Measurements from ENCODE around the gene NEMP1.

Gene NEMP1

GRCh38 chr12:57111031-57111734 lies 32.6 kb upstream of the NEMP1 start, which contains the start of gene STAT6:
Gene STAT6, minus strand, starts transcription at chr12:57111362. Its CDS starts 3,084 bp downstream, at chr12:57108278.
- H3K4me3 ChIP-seq (ENCODE audit: low read length) = peak within 1 kb of the TSS; percentile 64
- TF ChIP-seq CTCF (conservative IDR thresholded peaks at IDR 0.05; ENCODE audit: low read depth, low read length) = no peak
- DNase-seq (ENCODE audit: low read depth) = no peak

GRCh38 chr12:57110104-57111030 lies 31.8 kb upstream of the NEMP1 start:
- no peak for DNase-seq (ENCODE audit: low read depth)
- peak overlapping the region; percentile 64 for H3K4me3 ChIP-seq (ENCODE audit: low read length)
- no peak for TF ChIP-seq CTCF (conservative IDR thresholded peaks at IDR 0.05; ENCODE audit: low read depth, low read length)

DNA sequence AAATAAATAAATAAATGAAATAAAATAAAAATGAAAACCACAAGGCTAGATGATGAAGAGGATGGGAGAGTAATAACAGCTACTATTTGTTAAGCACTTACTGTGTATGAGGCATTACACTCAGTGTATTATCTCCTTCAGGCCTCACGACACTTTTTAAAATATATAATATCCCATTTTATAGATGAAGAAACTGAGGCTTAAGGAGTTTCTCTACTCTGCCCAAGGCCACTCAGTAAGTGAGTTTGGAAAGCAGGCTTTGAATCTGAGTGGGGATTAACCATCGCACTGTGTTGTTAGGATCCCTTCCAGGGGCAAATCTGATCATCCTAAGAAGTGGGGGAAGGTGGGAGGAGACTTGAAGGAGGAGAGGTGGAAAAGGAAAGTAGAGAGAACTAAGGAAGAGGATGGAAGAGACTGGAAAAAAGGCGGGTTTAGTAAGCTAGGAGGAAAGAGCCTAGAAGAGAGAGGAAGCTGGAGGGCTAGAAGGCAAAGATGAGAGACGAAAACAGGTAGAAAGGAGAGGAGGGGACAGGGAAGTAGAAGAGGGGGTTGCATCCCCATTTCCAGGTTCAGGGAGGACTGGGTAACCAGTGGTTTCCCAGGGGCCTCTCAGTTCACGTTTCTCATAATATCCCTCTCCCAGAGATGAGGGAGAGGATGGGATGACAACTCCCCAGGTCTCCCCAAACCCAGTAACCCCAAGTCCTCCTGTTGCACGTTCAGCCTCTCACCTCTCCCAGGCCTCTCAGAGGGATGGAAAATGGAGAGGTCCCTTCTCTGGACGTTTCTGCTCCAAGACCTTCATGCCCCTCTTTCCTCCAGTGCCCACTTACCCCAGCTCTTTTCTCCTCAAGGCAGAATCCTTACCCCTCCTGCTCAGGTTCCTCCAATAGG lies 30.9 kb upstream of the NEMP1 start:
- no peak for TF ChIP-seq CTCF (conservative IDR thresholded peaks at IDR 0.05; ENCODE audit: low read depth, low read length)
- peak overlapping the region; percentile 64 for H3K4me3 ChIP-seq (ENCODE audit: low read length)
- no peak for DNase-seq (ENCODE audit: low read depth)

DNA sequence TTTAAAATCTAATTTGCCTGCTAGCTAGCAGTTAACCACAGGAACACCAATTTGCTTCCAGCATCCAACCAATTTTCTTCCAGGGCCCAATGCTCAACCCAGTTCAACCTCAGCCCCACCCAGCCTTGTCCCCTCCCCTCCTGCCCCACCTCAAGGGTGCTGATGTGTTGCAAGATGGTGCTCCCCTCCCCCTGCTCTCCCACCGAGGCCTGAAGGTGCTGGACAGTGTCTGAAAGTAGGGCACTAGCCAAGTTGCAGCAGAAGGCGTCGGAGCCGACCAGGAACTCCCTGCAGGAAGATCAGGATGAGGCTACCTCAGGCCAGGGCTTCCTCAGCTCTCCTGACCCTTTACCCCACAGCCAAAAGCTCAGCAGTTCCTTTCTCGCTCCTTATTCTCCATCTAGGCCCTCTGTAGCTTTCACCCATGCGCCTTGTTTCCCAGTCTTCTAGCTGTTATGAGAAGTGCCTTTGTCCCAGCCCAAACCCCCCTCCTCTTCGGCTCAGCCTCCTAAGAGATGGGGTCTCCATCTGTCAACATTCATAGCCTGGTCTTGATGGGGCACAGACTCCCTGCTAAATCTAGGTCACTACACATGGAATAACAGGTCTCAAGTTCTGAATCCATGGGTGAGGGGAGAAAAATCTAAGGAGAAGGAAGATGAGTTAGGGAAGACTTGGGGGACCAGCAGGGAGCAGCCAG lies 29.0 kb upstream of the NEMP1 start:
- no peak overlapping the region for H3K4me3 ChIP-seq (ENCODE audit: low read length)
- TF ChIP-seq CTCF (conservative IDR thresholded peaks at IDR 0.05; ENCODE audit: low read depth, low read length) = no peak
- no peak for DNase-seq (ENCODE audit: low read depth)

DNA sequence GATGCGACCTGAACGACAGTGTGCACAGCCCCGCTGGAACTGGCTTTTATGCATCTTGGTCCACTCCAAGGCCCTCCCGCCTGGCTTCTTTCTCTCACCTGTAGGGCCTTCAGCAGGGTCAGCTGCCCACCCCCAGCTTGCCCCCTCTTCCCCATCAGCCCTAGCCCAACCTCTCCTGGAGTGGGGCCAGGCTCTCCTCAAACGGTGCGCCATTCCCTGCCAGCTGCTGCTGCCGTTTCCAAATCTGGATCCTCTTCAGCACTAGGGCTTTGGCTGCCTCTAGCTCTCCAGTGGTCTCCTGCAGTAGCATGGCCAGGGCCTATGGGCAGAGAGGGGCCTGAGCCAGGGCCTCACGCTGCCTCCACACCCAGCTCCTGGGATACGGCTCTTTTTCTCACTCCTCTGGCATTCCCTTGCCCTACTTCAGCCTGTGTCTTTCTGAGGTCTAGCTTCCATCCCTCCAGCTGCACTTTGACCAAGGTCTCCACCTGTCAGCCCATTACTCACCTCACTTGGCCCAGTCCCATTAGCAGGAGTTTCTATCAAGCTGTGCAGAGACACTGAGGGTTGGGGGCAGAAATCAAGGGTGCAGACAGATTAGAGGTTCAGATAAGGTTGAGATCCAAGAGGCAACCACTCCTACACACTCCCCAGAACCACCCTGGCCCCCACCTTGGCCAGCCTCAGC lies 27.6 kb upstream of the NEMP1 start:
- H3K4me3 ChIP-seq (ENCODE audit: low read length) = no peak overlapping the region
- DNase-seq (ENCODE audit: low read depth) = no peak
- no peak for TF ChIP-seq CTCF (conservative IDR thresholded peaks at IDR 0.05; ENCODE audit: low read depth, low read length)

Measured in retinal pigment epithelial cell (primary cell).